ENCODE measurements around the gene APOC3.

The APOC3 gene

GRCh38 chr11:116879800-116880625 is 50.3 kb downstream of the APOC3 start:
- peak in 3 of 6 experiments; percentile 14 to 36 (median 27) for DNase-seq

- no peak for DNase-seq
These were observed 51.4 kb downstream of the APOC3 start for GRCh38 chr11:116881143-116881542.

DNA sequence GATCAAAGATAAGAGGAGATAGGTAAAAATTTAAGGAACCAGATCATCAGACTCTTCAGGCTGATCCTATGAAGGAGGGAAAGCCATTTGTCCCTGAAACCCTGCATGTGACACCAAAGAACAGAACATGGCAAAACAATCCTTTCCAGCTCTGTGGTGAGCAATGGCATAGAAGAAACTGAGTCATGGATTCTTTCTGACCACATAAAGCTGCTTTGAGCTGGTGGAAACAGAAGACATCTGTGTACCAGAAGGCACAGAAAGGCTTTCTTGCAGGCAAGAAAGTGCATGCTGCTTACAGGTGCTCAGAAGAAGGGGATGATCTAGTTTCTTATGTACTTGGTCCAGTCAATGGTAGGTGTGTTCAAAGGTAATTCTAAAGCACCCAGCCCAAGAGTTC is 52.7 kb downstream of the APOC3 start:
- no peak for DNase-seq
